Measurements from ENCODE around the gene GPR37L1.
"Not testable (repeated sequence)": the region's sequence is repeated elsewhere in the genome, so short reads cannot be mapped to it uniquely, and the experiment has no call there.

Gene GPR37L1

GRCh38 chr1:202158810-202159533 lies 36.3 kb downstream of the GPR37L1 start:
- peak; percentile 45 for DNase-seq

- DNase-seq: peak; percentile 66
These were observed 37.0 kb downstream of the GPR37L1 start for GRCh38 chr1:202159534-202160371.

GRCh38 chr1:202160377-202160940 lies 37.7 kb downstream of the GPR37L1 start, which contains the start of gene PTPN7:
TSS of gene PTPN7 (minus strand) at chr1:202160602. CDS start at chr1:202159402, 1,200 bp downstream.
- peak; percentile 82 for DNase-seq

GRCh38 chr1:202161151-202162046 lies 38.7 kb downstream of the GPR37L1 start:
- no peak for DNase-seq

GRCh38 chr1:202162047-202162417 lies 39.3 kb downstream of the GPR37L1 start:
- no peak for DNase-seq

- DNase-seq: no peak
These were observed 39.9 kb downstream of the GPR37L1 start for GRCh38 chr1:202162418-202163280.

GRCh38 chr1:202163281-202164270 lies 40.9 kb downstream of the GPR37L1 start:
- DNase-seq: no peak

- peak; percentile 72 for DNase-seq
These were observed 41.7 kb downstream of the GPR37L1 start for GRCh38 chr1:202164271-202165037.

GRCh38 chr1:202165267-202165941 lies 42.7 kb downstream of the GPR37L1 start:
- DNase-seq: no peak

- DNase-seq: no peak
These were observed 43.5 kb downstream of the GPR37L1 start for GRCh38 chr1:202165942-202166843.

- DNase-seq: not testable (repeated sequence)
These were observed 44.3 kb downstream of the GPR37L1 start for GRCh38 chr1:202167054-202167453.

- no peak for DNase-seq
These were observed 45.1 kb downstream of the GPR37L1 start for GRCh38 chr1:202167708-202168415.

GRCh38 chr1:202168861-202169260 lies 46.1 kb downstream of the GPR37L1 start:
- DNase-seq: no peak

GRCh38 chr1:202170726-202171125 lies 48.0 kb downstream of the GPR37L1 start:
- DNase-seq: no peak

GRCh38 chr1:202171292-202172014 lies 48.7 kb downstream of the GPR37L1 start:
- no peak for DNase-seq

GRCh38 chr1:202172015-202172355 lies 49.3 kb downstream of the GPR37L1 start:
- DNase-seq: no peak

- no peak for DNase-seq
These were observed 51.3 kb downstream of the GPR37L1 start for GRCh38 chr1:202173993-202174392.

Measured in activated CD4-positive, CD25-positive, alpha-beta regulatory T cell treated with anti-CD3 and anti-CD28 coated beads, Interleukin-2, amount 50 U/mL, for 72 hours (primary cell).